Endothelial cell of umbilical vein (primary cell): Measurements from ENCODE around the gene SART1. TPM values are rescaled to one million over a fixed set of nuclear protein-coding genes. Genes with fewer than 3 reads are reported as not detected.

ENCODE experiments used
- BruUV-seq: library from RNA; stranded (reverse); fragments of 400-500 nt; replicated peaks from 2 replicates; lab custom pipeline; 2021; lab: Mats Ljungman, UMichigan
- CTCF ChIA-PET: fragments of 300-600, 350-600 bp; sonication (Branson Sonifier 250); formaldehyde crosslinking; loops from one replicate; lab custom pipeline; 2021; ENCODE audit warnings: antibody characterized with exemption, inconsistent platforms; lab: Charles Lee
- POLR2A ChIA-PET: fragments of 300-600, 350-600 bp; sonication (Branson Sonifier 250); formaldehyde crosslinking; loops from one replicate; lab custom pipeline; 2021; ENCODE audit warnings: antibody characterized with exemption, inconsistent platforms; lab: Charles Lee
- DNase-seq: peaks from one replicate; pipeline ENCODE4 v3.0.0-alpha.2; 2011; ENCODE audit warnings: low read depth, low spot score
- FAIRE-seq: peaks from 2 replicates; lab custom pipeline; 2011; peaks lifted over from hg19 to GRCh38; lab: Jason Lieb, UNC
- H2AFZ ChIP-seq: 2 replicates; pipeline ENCODE4 v1.6.0; 2012; ENCODE audit warnings: low read depth, low read length, control low read depth, inconsistent platforms
- H3K27ac ChIP-seq: 2 replicates; pipeline ENCODE4 v1.5.1; 2011; ENCODE audit warnings: low read depth, mild to moderate bottlenecking, control low read depth, low read length, moderate library complexity; ENCODE audit not compliant: insufficient read depth
- H3K27me3 ChIP-seq, 2 experiments: 2 replicates each; pipeline versions ENCODE4 v1.6.0 to v1.6.1; 2011; ENCODE audit warnings: low read length in 2 of 2, mixed read lengths in 1 of 2; ENCODE audit not compliant: control insufficient read depth in 2 of 2, insufficient read depth in 2 of 2
- H3K36me3 ChIP-seq, 2 experiments: 2 replicates in 1 of 2; 3 replicates in 1 of 2; pipeline ENCODE4 v1.5.1; 2011; ENCODE audit warnings: low read length in 2 of 2, mild to moderate bottlenecking in 1 of 2, moderate library complexity in 1 of 2; ENCODE audit not compliant: control insufficient read depth in 2 of 2, insufficient read depth in 2 of 2; ENCODE audit errors: extremely low read depth in 1 of 2
- H3K4me1 ChIP-seq: 3 replicates; pipeline ENCODE4 v1.5.1; 2011; ENCODE audit warnings: mild to moderate bottlenecking, low read length; ENCODE audit not compliant: control insufficient read depth, insufficient read depth; ENCODE audit errors: extremely low read depth
- H3K4me2 ChIP-seq: 2 replicates; pipeline ENCODE4 v1.6.1; 2011; ENCODE audit warnings: low read length, control low read depth, mixed read lengths; ENCODE audit not compliant: insufficient read depth
- H3K4me3 ChIP-seq, 3 experiments: fragments of 200-600 bp in 1 of 3; sonication (generic), shearing (Covaris generic) in 1 of 3; replicated peaks in 1 of 3; 2 replicates each; pipeline ENCODE4 v1.5.1; 2011 to 2016; ENCODE audit warnings: control low read depth in 3 of 3, low read length in 3 of 3, mild to moderate bottlenecking in 2 of 3, inconsistent platforms in 1 of 3, low read depth in 1 of 3, moderate library complexity in 1 of 3; ENCODE audit not compliant: insufficient read depth in 1 of 3
- H3K79me2 ChIP-seq: 2 replicates; pipeline ENCODE4 v1.6.0; 2012; ENCODE audit warnings: low read length, inconsistent platforms; ENCODE audit not compliant: control insufficient read depth, insufficient read depth
- H3K9ac ChIP-seq: replicated peaks from 2 replicates; pipeline ENCODE3; 2011; ENCODE audit warnings: low read length, control low read depth; ENCODE audit not compliant: insufficient read depth; ENCODE audit errors: extremely low read depth
- H3K9me1 ChIP-seq: replicated peaks from 3 replicates; pipeline ENCODE4 v1.6.0; 2011; ENCODE audit warnings: mild to moderate bottlenecking, low read length; ENCODE audit not compliant: control insufficient read depth, insufficient read depth; ENCODE audit errors: extremely low read depth
- H3K9me3 ChIP-seq: replicated peaks from 2 replicates; pipeline ENCODE4 v1.5.1; 2012; ENCODE audit warnings: low read length, inconsistent platforms; ENCODE audit not compliant: control insufficient read depth, insufficient read depth
- H4K20me1 ChIP-seq: replicated peaks from 2 replicates; pipeline ENCODE3; 2011; ENCODE audit warnings: mild to moderate bottlenecking, low read length; ENCODE audit not compliant: control insufficient read depth, insufficient read depth; ENCODE audit errors: extremely low read depth
- EZH2 ChIP-seq: IDR thresholded peaks from 2 replicates; pipeline ENCODE4 v1.6.1; 2012; ENCODE audit warnings: borderline replicate concordance, low read depth, mild to moderate bottlenecking, moderate library complexity, low read length, inconsistent platforms; ENCODE audit not compliant: severe bottlenecking
- FOS ChIP-seq: IDR thresholded peaks from 2 replicates; pipeline ENCODE4 v1.6.1; 2011; ENCODE audit warnings: mild to moderate bottlenecking, low read length, moderate library complexity, borderline replicate concordance; ENCODE audit not compliant: insufficient read depth
- GATA2 ChIP-seq: IDR thresholded peaks from 2 replicates; pipeline ENCODE4 v1.7.0; 2011; ENCODE audit warnings: low read depth, mild to moderate bottlenecking, moderate library complexity, mixed read lengths, low read length; ENCODE audit not compliant: insufficient read length, insufficient read depth
- JUN ChIP-seq: IDR thresholded peaks from 2 replicates; pipeline ENCODE4 v1.6.1; 2011; ENCODE audit warnings: borderline replicate concordance, low read depth; ENCODE audit not compliant: insufficient read length, insufficient read depth
- MYC ChIP-seq: IDR thresholded peaks from one replicate; pipeline ENCODE4 v1.6.1; 2011; ENCODE audit warnings: mild to moderate bottlenecking, low read depth, low read length
- POLR2A ChIP-seq: IDR thresholded peaks from 2 replicates; pipeline ENCODE4 v1.6.1; 2012; ENCODE audit warnings: low read depth, mild to moderate bottlenecking, control low read depth, low read length
- POLR2AphosphoS5 ChIP-seq: IDR thresholded peaks from 2 replicates; pipeline ENCODE4 v1.6.1; 2012; ENCODE audit warnings: low read depth, mild to moderate bottlenecking, control low read depth, low read length, moderate library complexity; ENCODE audit not compliant: insufficient read depth
- dilution Hi-C: fragments of 300-500 bp; cut with MboI; formaldehyde crosslinking; loops from one replicate; pipeline ENCODE4 v1.15.0; 2019; ENCODE audit warnings: low sequenced_read_pairs; ENCODE audit not compliant: extremely low pct_ligation_motif_present
- intact Hi-C: fragments of 100-400 bp; cut with micrococcal nuclease; formaldehyde crosslinking; loops from one replicate; pipeline ENCODE4 v1.10.0; 2022
- polyA plus RNA-seq, 4 experiments: library from polyadenylated mRNA; depleted of rRNA in 3 of 4; stranded (reverse) in 3 of 4; unstranded in 1 of 4; fragments of >200 nt; gene quantifications; 2 replicates each; pipeline versions ENCODE4 v1.2.1 to v1.2.3, GENCODE V29; 2011 to 2012; ENCODE audit warnings: missing spikeins in 1 of 4
- total RNA-seq: library from RNA; stranded (reverse); gene quantifications from 2 replicates; pipeline ENCODE4 v1.2.3, GENCODE V29; 2021
- TF ChIP-seq, protein P1 (sequence below), 2 donors: IDR thresholded peaks; 1 replicate in 1 of 2; 2 replicates in 1 of 2; pipeline ENCODE4 v1.5.1; 2011; ENCODE audit warnings: low read length in 2 of 2, mild to moderate bottlenecking in 2 of 2, moderate library complexity in 2 of 2, control low read depth in 1 of 2, inconsistent platforms in 1 of 2, low read depth in 1 of 2; ENCODE audit not compliant: insufficient read depth in 1 of 2; ENCODE audit errors: extremely low read depth in 1 of 2
- TF ChIP-seq, protein P2 (sequence below): IDR thresholded peaks from 2 replicates; pipeline ENCODE4 v1.6.1; 2011; ENCODE audit not compliant: insufficient read depth, insufficient read length

Gene SART1
- total and polyA plus RNA-seq, 2 donors (not counting 3 experiments of a cell fraction or from before 2014, with no cell fraction given): 21.8 to 62.7 TPM

DNA sequence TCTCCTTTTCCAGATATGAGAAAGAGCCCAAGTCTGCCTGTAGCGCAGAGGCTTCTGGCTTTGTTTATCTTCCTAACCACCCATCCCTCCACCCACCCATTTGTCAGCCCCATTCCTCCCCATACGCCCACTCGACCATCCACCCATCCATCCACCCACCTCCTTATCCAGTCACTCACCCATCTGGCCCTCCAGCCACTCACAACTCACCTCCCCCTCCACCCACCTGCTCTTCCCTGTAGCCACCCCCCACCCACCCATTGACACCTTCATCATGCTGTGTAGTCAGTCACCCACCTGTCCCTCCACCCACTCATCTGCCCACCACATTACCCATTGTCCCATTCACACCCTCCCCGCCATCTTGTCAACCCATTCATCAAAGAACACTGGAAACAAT, 55.8 kb downstream of the SART1 start:
- ChIA-PET CTCF (no interaction called here), POLR2A (no interaction called here)
- no peak for TF ChIP-seq EZH2
- TF ChIP-seq, protein P1, sequence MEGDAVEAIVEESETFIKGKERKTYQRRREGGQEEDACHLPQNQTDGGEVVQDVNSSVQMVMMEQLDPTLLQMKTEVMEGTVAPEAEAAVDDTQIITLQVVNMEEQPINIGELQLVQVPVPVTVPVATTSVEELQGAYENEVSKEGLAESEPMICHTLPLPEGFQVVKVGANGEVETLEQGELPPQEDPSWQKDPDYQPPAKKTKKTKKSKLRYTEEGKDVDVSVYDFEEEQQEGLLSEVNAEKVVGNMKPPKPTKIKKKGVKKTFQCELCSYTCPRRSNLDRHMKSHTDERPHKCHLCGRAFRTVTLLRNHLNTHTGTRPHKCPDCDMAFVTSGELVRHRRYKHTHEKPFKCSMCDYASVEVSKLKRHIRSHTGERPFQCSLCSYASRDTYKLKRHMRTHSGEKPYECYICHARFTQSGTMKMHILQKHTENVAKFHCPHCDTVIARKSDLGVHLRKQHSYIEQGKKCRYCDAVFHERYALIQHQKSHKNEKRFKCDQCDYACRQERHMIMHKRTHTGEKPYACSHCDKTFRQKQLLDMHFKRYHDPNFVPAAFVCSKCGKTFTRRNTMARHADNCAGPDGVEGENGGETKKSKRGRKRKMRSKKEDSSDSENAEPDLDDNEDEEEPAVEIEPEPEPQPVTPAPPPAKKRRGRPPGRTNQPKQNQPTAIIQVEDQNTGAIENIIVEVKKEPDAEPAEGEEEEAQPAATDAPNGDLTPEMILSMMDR (IDR thresholded peaks at IDR 0.05; ENCODE audit: extremely low read depth in 1 of 2, insufficient read depth in 1 of 2, low read depth in 1 of 2, low read length in 2 of 2): no peak
- dilution Hi-C loops (no loop called here), intact Hi-C loops (no loop called here)
- H3K9ac ChIP-seq: no peak overlapping the region
- no peak overlapping the region for H3K4me2 ChIP-seq
- no peak overlapping the region for H3K27ac ChIP-seq
- no peak overlapping the region for H3K4me3 ChIP-seq
- peaks cover 38% of the 10 kb centered on the region for H3K4me1 ChIP-seq
- H3K9me1 ChIP-seq: no peaks in the 10 kb centered on the region
- no TSS peak for BruUV-seq
- FAIRE-seq: no peak
- no peaks in the 10 kb centered on the region for H3K27me3 ChIP-seq
- no peak overlapping the region for H2AFZ ChIP-seq
- no peaks in the 10 kb centered on the region for H3K36me3 ChIP-seq
- H3K9me3 ChIP-seq: no peaks in the 10 kb centered on the region
- no peaks in the 10 kb centered on the region for H4K20me1 ChIP-seq
- DNase-seq: no peak
- no peaks in the 10 kb centered on the region for H3K79me2 ChIP-seq

DNA sequence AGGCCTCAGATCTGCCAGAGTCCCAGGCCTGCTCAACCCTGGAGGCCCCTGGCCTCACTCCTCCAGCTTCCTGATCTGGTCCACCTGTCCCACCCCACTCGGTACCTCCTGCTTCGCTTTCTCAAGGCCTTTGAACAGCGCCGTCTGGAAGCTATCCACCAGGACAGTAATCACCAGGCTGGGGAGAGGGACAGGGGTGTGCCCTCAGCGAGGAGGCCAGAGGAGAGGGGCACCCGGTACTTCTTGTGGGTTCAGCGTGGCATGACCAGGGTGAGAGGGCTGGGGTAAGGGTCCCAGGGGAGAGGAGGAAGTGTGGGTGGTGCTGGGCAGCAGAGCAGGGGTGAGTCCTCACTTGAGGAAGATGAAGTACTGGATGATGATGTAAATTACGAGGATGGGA, 58.7 kb downstream of the SART1 start:
- FAIRE-seq (no peak), DNase-seq (no peak)
- no peak overlapping the region for H3K9ac ChIP-seq
- H3K4me1 ChIP-seq: peaks cover 30% of the 10 kb centered on the region
- dilution Hi-C loops (no loop called here), intact Hi-C loops (no loop called here)
- no peaks in the 10 kb centered on the region for H3K27me3 ChIP-seq
- H2AFZ ChIP-seq: no peak overlapping the region
- POLR2A ChIA-PET: interaction anchor here (0.8 kb wide), 1 partner anchor 9 kb away, joined by 4 read pairs; no protein-coding TSS in a partner anchor
- peak overlapping the region; percentile 32 for H3K27ac ChIP-seq
- no peaks in the 10 kb centered on the region for H3K9me1 ChIP-seq
- H3K9me3 ChIP-seq: no peaks in the 10 kb centered on the region
- H3K4me2 ChIP-seq: no peak overlapping the region
- BruUV-seq: no TSS peak
- no peaks in the 10 kb centered on the region for H4K20me1 ChIP-seq
- CTCF ChIA-PET: interaction anchor here (0.6 to 3.0 kb wide), 6 partner anchors 8 to 136 kb away, joined by 3 to 16 read pairs (median 4); partner anchors contain the start of genes BANF1, CST6 and FIBP
- no peaks in the 10 kb centered on the region for H3K79me2 ChIP-seq
- H3K4me3 ChIP-seq: no peak overlapping the region
- no peaks in the 10 kb centered on the region for H3K36me3 ChIP-seq
- TF ChIP-seq JUN: no peak
- no peak for TF ChIP-seq EZH2
- TF ChIP-seq MYC: no peak
- TF ChIP-seq FOS: no peak
- no peak for TF ChIP-seq POLR2AphosphoS5
- TF ChIP-seq, protein P1 (IDR thresholded peaks at IDR 0.05; ENCODE audit: extremely low read depth in 1 of 2, insufficient read depth in 1 of 2, low read depth in 1 of 2, low read length in 2 of 2): no peak
- TF ChIP-seq GATA2: no peak
- TF ChIP-seq, protein P2, sequence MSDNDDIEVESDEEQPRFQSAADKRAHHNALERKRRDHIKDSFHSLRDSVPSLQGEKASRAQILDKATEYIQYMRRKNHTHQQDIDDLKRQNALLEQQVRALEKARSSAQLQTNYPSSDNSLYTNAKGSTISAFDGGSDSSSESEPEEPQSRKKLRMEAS: no peak
- TF ChIP-seq POLR2A: no peak
